Endothelial cell of hepatic sinusoid (primary cell): ENCODE results near the gene DNAH10.

Experiments
- in situ Hi-C: cut with HindIII; loops from 2 replicates; pipeline ENCODE4 v1.10.0; 2017; ENCODE audit warnings: low sequenced_read_pairs

Gene DNAH10

GRCh38 chr12:123923927-123924326 is 161.8 kb downstream of the DNAH10 start:
- in situ Hi-C loops = no loop called here

GRCh38 chr12:123924539-123924938 is 162.4 kb downstream of the DNAH10 start:
- in situ Hi-C loops = no loop called here

- in situ Hi-C loops = no loop called here
Measured at GRCh38 chr12:123928274-123928865, 166.3 kb downstream of the DNAH10 start.

- in situ Hi-C loops = no loop called here
Measured at GRCh38 chr12:123928897-123929296, 166.8 kb downstream of the DNAH10 start.

GRCh38 chr12:123929946-123930583 is 168.0 kb downstream of the DNAH10 start:
- in situ Hi-C loops = loop anchor here (10.0 kb wide), 1 partner anchor 85 kb away; no protein-coding TSS in a partner anchor

- in situ Hi-C loops = loop anchor here (10.0 kb wide), 1 partner anchor 87 kb away; no protein-coding TSS in a partner anchor
Measured at GRCh38 chr12:123931686-123932321, 169.7 kb downstream of the DNAH10 start.

GRCh38 chr12:123933214-123933613 is 171.1 kb downstream of the DNAH10 start:
- in situ Hi-C loops = loop anchor here (10.0 kb wide), 1 partner anchor 88 kb away; no protein-coding TSS in a partner anchor

GRCh38 chr12:123934016-123934620 is 172.0 kb downstream of the DNAH10 start:
- in situ Hi-C loops = loop anchor here (10.0 kb wide), 1 partner anchor 89 kb away; no protein-coding TSS in a partner anchor

- in situ Hi-C loops = loop anchor here (10.0 kb wide), 1 partner anchor 90 kb away; no protein-coding TSS in a partner anchor
Measured at GRCh38 chr12:123934829-123935228, 172.7 kb downstream of the DNAH10 start.

- in situ Hi-C loops = loop anchor here (10.0 kb wide), 1 partner anchor 91 kb away; no protein-coding TSS in a partner anchor
Measured at GRCh38 chr12:123935956-123936355, 173.9 kb downstream of the DNAH10 start.

- in situ Hi-C loops = loop anchor here (10.0 kb wide), 1 partner anchor 92 kb away; no protein-coding TSS in a partner anchor
Measured at GRCh38 chr12:123936471-123936870, 174.4 kb downstream of the DNAH10 start.

- in situ Hi-C loops = loop anchor here (10.0 kb wide), 1 partner anchor 92 kb away; no protein-coding TSS in a partner anchor
Measured at GRCh38 chr12:123936956-123937706, 175.0 kb downstream of the DNAH10 start.

GRCh38 chr12:123937707-123938591 is 175.8 kb downstream of the DNAH10 start:
- in situ Hi-C loops = loop anchor here (10.0 kb wide), 1 partner anchor 93 kb away; no protein-coding TSS in a partner anchor

GRCh38 chr12:123938679-123939480 is 176.8 kb downstream of the DNAH10 start:
- in situ Hi-C loops = loop anchor here (10.0 kb wide), 1 partner anchor 94 kb away; no protein-coding TSS in a partner anchor

GRCh38 chr12:123939716-123940626 is 177.9 kb downstream of the DNAH10 start:
- in situ Hi-C loops = loop anchor here (10.0 kb wide), 1 partner anchor 95 kb away; no protein-coding TSS in a partner anchor

GRCh38 chr12:123940627-123940966 is 178.5 kb downstream of the DNAH10 start:
- in situ Hi-C loops = no loop called here

GRCh38 chr12:123941000-123941399 is 178.9 kb downstream of the DNAH10 start:
- in situ Hi-C loops = no loop called here
